Measurements from ENCODE around the gene RAB7B.

Gene RAB7B

DNA sequence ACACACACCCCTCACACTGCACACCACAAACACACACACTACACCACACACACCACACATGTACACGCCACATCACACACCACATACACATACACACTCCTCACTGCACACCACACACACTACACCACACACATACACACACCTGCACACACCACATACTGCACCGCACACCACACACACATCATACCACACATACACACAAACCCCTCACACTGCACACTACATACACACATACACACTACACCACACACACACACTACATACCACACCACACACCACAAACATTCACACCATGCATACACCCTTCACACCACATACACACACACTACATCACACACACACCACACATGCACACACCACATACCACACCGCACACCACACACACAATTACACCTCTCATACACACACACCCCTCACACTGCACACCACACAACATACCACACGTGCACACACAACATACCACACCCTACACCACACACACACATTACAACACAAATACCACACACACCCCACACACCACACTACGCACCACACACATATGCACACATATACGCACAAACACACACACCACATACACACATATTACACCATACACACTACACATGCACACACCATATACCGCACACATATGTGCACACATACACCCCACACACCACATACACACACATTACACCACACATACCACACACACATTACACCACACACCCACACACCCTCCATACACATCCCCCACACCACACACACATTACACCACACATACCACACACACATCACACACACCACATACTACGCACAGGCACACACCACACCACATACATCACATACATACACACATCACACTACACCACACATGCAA lies 29.6 kb downstream of the RAB7B start:
- DNase-seq (ENCODE audit: low read depth, low spot score) = no peak

DNA sequence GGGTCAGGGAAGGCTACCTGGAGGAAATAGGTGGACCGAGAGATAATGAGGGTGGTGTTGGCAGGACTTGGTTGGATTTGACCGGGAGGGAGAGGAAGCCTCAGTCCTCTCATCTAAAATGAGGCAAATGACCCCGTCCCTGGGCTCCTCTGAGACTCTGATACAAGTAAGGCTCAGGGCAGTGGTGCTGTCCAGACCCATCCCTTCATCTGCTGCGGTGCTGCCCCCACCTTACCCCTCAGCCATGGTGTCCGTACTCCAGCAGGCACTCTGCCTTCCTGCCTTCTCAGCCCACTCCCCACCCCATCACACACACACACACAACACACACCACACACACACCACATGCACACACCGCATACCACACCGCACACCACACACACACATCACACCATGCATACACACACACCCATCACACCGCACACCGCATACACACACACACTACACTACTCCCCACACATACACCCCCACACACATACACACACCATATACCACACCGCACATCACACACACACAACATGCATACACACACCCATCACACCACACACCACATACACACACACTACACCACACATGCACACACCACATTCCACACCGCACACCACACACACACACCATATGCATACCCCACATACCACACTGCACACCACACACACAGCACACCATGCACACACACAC lies 30.6 kb downstream of the RAB7B start:
- DNase-seq (ENCODE audit: low read depth, low spot score) = no peak

DNA sequence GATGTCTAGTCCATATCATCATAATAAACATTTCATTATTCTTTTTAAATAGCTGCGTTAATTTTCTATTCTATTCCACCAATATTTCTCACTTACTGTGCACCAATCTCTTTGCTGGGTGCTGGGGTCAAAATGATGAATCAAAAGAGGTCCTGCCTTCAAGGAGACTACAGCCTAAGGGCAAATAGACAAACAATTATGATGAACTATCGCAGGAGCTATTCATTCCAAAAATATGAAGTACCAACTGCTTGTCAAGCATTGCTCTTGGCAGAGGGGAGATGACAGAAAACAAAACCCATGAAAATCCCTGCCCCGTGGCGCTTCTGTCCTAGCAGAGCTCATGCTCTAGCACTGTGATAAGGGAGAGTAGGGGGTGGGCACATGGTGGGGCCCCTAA lies 31.1 kb downstream of the RAB7B start:
- no peak for DNase-seq (ENCODE audit: low read depth, low spot score)

- DNase-seq (ENCODE audit: low read depth, low spot score) = no peak
These were observed 32.1 kb downstream of the RAB7B start for GRCh38 chr1:205971082-205971481.

DNA sequence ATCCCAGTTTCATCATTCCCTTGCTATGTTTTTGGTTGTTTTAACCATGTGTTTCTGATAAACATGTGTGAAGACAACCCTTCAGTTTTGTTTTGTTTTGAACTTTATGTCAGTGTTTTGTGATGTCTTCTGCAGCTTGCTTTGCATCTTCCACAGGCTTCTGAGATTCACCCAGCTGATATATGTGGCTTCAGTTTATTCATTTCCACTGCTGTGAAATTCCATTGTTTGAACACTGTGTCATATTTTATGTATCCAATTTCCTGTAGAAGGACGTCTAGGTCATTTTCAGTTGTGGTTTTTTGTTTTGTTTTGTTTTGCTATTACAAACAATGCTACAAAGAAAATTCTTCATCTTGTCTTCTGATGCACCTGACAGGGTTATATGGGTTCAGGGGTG lies 32.7 kb downstream of the RAB7B start:
- DNase-seq (ENCODE audit: low read depth, low spot score) = no peak

DNA sequence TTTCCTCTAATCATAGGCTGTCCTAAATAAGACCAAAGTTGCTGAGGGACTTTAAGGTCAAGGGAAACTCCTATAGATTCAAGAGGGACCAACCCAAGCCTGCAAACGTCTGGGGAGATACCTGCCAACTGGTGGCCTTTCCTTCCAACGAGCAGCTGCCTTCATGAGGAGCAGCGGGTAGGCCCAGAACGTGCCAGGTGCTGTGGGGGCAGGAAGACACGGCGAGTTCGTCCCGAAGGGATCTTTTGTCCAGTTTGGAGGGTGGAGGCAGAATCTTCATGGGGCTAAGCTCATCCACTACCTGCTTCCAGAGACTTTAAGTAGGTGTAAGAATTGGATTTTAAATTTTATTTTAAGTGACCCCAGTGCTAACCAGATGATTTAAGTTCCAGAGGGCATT lies 34.0 kb downstream of the RAB7B start:
- DNase-seq (ENCODE audit: low read depth, low spot score) = no peak

DNA sequence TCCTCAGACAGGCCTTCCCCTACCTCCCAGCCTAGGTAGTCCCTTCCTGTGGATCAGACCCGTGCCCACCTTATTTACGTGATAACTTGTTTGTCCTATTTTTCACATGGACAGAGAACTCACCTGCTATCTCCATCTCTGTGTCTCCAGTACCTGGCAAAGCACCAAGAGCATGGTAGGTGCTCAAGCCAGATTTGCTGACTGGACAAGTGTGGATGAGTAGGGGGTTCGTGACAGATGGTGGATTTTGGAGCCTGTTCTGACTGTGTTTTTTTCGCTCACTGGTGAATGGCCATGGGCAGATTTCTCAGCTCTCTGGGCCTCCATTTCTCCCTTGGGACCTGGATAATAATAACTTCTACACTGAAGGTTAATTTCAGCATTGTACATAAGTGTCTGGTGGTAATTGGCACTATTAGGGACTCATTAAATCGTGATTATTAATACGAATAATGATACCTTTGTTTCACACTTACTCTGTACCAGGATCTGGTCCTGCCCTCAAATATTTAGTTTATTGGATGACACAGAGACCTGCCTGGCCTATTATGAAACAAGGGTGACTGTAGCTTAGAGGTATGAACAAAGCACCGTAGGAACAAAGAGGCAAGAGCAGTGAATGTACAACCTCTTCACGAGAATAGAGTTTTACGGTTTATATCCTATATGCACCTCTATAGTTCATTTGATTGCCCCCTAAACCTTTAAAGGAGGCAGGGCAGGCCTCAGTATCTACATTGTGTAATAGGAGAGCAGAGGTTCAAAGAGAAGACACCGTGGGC lies 35.5 kb downstream of the RAB7B start:
- no peak for DNase-seq (ENCODE audit: low read depth, low spot score)

DNA sequence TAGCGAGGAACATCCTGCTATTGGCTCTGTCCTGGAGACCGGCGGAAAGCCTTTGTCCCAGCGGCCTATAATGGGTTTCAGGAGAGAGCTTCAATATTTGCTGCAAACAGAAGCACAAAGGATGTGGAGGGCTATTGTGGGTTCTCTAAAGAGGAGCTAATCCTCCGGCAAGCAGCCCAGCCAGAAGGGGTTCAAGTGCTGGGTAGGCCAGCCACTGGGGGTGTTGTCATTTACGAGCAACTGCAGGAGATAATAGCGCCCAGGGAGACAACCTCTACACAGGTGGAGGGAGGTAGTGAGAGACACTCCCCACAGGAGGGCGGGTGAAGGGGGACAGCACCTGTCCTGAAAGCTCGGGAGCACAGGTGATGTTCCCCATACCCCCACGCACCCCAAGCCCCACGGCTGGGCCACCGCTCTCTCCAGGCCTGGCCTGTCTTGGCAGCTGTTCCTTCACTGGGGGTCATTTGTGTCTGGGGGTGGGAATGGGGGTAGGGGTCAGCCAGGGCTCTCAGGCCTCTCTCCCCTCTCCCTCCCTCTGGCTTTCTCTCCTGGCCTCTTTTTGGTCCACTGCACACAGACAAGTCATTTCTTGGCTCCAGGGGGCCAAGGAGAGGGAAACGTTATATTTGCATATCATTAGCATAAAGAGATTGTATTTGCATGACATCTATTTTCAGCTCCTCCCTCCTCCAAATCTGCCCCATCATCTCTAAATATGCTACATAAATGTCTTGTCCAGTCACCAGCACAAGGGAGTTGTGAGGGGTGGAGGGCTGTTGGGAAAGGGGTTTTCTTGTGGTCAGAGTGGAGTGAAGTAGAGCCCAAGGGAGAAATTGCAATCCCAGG lies 37.9 kb downstream of the RAB7B start:
- DNase-seq (ENCODE audit: low read depth, low spot score) = no peak

GRCh38 chr1:205963352-205964155 lies 39.6 kb downstream of the RAB7B start:
- no peak for DNase-seq (ENCODE audit: low read depth, low spot score)

DNA sequence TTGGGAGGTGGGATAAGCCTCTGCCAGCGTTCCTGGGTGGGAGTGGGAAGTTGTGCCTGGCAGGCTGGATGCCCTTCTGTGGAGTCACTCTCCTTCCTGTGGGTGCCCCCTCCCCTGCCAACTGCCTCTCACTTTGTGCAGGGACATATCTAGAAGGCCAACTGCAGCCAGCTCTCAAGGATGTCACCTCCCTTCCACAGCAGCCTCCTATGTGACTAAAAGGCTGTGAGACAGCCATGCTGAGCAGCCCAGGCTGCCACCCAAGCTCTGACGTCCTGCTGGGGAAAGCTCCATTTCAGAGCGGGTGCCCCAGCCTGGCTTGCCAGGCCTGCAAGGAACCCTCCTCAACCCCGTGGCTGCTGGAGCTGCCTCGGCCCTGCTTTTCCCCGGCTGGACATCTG lies 40.4 kb downstream of the RAB7B start:
- no peak for DNase-seq (ENCODE audit: low read depth, low spot score)

DNA sequence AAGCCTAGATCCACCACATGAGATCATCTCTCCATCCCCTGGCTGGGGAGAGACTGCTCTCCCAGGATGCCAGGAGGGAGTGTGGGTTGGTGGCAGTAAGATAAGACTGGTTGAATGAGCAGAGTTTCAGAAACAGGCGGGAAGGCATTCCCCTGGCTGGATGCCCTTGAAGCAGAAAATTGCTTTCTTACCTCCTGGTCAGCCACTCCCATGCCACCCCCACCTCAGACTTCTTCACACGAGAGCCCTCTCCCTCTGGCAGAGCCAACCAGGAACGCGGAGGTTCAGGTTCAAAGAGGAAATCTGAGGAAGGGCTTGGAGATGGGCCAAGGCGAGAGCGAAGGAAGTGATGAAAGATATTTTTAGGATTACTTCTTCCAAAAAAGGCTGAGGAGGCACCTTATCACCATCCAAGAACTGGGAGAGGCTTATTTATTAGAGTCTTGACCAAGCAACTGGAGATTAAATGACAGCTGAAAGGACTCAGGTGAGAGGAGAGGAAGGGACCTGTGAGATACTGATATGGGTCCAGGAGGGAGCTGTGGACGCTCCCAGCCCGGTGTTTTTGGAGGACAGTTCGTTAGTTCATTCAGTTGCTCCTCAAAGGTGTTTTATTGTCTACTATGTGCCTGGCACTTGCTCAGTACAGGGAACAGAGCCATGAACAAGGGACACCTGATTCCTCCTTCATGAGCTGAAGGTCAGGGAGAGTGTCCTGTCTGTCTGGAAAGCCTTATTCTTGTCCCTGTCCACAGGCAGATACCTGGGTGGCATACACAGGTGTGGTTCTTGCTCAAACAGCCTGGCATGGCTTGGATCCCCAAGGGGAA lies 41.0 kb downstream of the RAB7B start:
- DNase-seq (ENCODE audit: low read depth, low spot score) = no peak

- DNase-seq (ENCODE audit: low read depth, low spot score) = no peak
These were observed 41.8 kb downstream of the RAB7B start for GRCh38 chr1:205961405-205961804.

DNA sequence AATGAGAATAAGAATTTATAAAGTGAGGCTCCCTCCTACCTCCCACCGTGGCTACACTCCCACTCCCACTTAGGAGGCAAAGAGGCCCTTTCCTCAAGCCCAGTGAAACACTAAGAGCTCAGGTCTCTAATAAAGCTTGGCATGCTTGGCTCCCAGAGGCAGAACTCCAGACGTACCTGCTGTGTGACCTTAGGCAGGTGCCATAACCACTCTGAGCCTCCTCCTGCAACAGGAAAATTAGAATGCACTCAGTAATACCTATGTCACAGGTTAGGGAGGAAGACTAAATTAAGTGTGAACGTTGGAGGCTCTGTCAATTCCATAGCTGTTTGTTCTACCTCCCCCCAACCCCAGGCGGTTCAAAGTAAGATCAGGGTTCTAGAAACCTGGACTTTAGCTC lies 43.4 kb downstream of the RAB7B start:
- DNase-seq (ENCODE audit: low read depth, low spot score) = no peak

GRCh38 chr1:205955499-205955898 lies 47.7 kb downstream of the RAB7B start:
- no peak for DNase-seq (ENCODE audit: low read depth, low spot score)

GRCh38 chr1:205954819-205955404 lies 48.3 kb downstream of the RAB7B start:
- DNase-seq (ENCODE audit: low read depth, low spot score) = no peak

DNA sequence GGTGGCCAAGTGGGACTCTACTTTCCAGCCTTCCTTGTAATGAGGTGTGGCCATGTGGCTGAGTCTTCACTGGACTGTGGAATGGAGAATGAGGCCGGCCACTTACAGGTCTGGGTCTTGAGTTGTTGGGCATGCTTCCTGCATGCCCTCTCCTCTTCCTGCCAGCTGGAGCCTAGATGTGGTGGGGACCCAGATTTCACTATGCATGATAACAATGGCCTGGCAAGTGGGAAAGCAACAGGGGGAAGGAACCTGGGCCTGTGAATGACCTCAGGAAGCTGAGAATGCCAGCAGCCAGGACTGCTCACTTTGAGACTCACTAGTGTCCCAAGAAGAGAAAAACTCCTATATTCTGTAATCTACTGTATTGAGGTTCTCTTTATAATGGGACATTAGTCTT lies 51.4 kb downstream of the RAB7B start:
- DNase-seq (ENCODE audit: low read depth, low spot score) = no peak

DNA sequence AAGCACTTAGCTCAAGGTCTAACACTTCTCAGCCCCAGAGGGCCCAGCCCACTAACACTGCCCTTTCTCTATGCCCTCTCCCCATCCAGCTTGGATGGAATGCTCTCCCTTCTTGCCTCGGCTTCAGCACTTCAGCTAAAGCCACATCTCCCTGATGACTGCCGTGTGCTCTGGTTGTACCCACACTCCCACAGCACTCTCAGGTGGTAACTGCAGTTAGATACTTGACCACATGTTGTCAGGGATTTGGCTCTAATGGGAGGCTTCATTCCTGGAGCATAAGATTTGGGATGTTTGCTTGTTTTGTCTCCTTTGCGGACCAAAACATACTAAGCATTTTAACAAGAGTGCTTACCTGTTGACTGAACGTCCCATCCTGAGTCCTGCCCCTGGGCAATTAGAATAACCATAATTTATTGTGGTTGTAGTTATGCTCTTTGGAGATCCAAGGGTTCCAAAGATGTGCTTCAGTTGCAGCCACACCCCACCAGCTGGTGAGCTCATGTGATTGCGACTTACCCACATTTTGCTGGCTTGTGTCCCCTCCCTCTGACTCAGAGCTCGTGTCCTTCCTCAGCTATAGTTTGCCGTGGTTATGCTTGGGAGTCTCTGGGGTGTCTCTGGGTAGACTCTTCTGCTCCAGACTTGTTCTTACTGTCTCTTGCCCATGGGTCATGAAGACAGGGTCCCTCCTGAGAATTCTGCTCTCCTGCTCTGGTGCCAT lies 52.2 kb downstream of the RAB7B start:
- DNase-seq (ENCODE audit: low read depth, low spot score) = no peak

DNA sequence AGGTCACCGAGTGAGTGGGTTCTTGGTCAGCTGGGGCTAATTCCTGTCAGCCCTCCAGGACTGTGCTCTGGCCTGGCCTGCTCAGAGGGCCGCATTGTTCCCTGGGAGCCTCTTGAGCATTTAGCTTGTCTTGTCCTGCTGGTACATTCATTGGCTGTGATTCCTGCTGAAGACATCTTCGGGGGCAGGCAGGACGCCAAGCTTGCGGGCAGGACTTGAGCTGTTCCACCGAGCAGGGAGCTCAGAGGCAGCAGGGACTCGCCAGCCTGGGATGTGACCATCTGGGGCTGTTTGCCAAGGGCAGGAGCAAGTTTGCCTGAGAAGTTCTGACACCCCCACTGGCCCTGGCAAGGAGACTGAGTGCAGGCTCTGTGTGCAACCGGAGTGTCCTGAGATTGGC lies 52.9 kb downstream of the RAB7B start:
- DNase-seq (ENCODE audit: low read depth, low spot score) = no peak

GRCh38 chr1:205949753-205950152 lies 53.4 kb downstream of the RAB7B start:
- no peak for DNase-seq (ENCODE audit: low read depth, low spot score)
